Smooth muscle cell (in vitro differentiated cells): ENCODE data around the gene GDI1. TPM values are rescaled to one million over a fixed set of nuclear protein-coding genes. Genes with fewer than 3 reads are reported as not detected.

ENCODE experiments used
- DNase-seq: peaks from one replicate; lab custom pipeline; 2025; ENCODE audit not compliant: unreplicated experiment; lab: John Stamatoyannopoulos, UW
- H2AFZ ChIP-seq: fragments of 200-600 bp; sonication (generic); 2 replicates; pipeline ENCODE4 v1.6.0; 2016; ENCODE audit warnings: antibody characterized with exemption, low read depth, mild to moderate bottlenecking
- H3F3A ChIP-seq: fragments of 200-600 bp; sonication (generic); 2 replicates; pipeline ENCODE4 v1.6.0; 2017; ENCODE audit warnings: antibody characterized with exemption, low read depth
- H3K27ac ChIP-seq: fragments of 200-600 bp; sonication (generic); 2 replicates; pipeline ENCODE4 v1.5.1; 2016; ENCODE audit warnings: low read depth, mild to moderate bottlenecking
- H3K27me3 ChIP-seq: fragments of 200-600 bp; sonication (generic); 2 replicates; pipeline ENCODE4 v1.6.1; 2016; ENCODE audit warnings: low read depth, mild to moderate bottlenecking
- H3K36me3 ChIP-seq: fragments of 200-600 bp; sonication (generic); 2 replicates; pipeline ENCODE4 v1.5.1; 2016; ENCODE audit warnings: low read depth
- H3K4me1 ChIP-seq: fragments of 200-600 bp; sonication (generic); 2 replicates; pipeline ENCODE4 v1.5.1; 2016; ENCODE audit warnings: low read depth
- H3K4me2 ChIP-seq: fragments of 200-600 bp; sonication (generic); 2 replicates; pipeline ENCODE4 v1.6.0; 2016; ENCODE audit warnings: mild to moderate bottlenecking
- H3K4me3 ChIP-seq: fragments of 200-600 bp; sonication (generic); 2 replicates; pipeline ENCODE4 v1.5.1; 2016; ENCODE audit warnings: mild to moderate bottlenecking
- H3K79me2 ChIP-seq: fragments of 200-600 bp; sonication (generic); 2 replicates; pipeline ENCODE4 v1.6.0; 2016; ENCODE audit warnings: low read depth, mild to moderate bottlenecking
- H3K9ac ChIP-seq: fragments of 200-600 bp; sonication (generic); 2 replicates; pipeline ENCODE4 v1.6.0; 2016; ENCODE audit warnings: low read depth
- H3K9me3 ChIP-seq: fragments of 200-600 bp; sonication (generic); replicated peaks from 2 replicates; pipeline ENCODE4 v1.5.1; 2016; ENCODE audit warnings: low read depth
- H4K20me1 ChIP-seq: fragments of 200-600 bp; sonication (generic); 2 replicates; pipeline ENCODE4 v1.6.0; 2016; ENCODE audit warnings: low read depth
- WGBS: methylation state at CpG from one replicate; pipeline ENCODE4 v1.1.7; 2016; ENCODE audit warnings: low lambda C conversion rate; 5-methylcytosine and 5-hydroxymethylcytosine counted together
- polyA plus RNA-seq: library from polyadenylated mRNA; unstranded; fragments of >200 nt; fragmentation: Nextera tagmentation; extraction: Ambion mirVana; gene quantifications from 2 replicates; pipeline ENCODE4 v1.2.1, GENCODE V29; 2016
- total RNA-seq: library from RNA; depleted of rRNA; stranded (reverse); fragments of >200 nt; gene quantifications from 2 replicates; pipeline ENCODE4 v1.2.3, GENCODE V29; 2014
- TF ChIP-seq, protein P1 (sequence below): fragments of 200-600 bp; sonication (generic); IDR thresholded peaks from 2 replicates; pipeline ENCODE4 v1.5.1; 2017; ENCODE audit warnings: borderline replicate concordance, mild to moderate bottlenecking, antibody characterized with exemption; ENCODE audit not compliant: insufficient read depth, poor library complexity, severe bottlenecking

The GDI1 gene
- total and polyA plus RNA-seq, 2 experiments from 2014 or later: 98.8 to 143 TPM

DNA sequence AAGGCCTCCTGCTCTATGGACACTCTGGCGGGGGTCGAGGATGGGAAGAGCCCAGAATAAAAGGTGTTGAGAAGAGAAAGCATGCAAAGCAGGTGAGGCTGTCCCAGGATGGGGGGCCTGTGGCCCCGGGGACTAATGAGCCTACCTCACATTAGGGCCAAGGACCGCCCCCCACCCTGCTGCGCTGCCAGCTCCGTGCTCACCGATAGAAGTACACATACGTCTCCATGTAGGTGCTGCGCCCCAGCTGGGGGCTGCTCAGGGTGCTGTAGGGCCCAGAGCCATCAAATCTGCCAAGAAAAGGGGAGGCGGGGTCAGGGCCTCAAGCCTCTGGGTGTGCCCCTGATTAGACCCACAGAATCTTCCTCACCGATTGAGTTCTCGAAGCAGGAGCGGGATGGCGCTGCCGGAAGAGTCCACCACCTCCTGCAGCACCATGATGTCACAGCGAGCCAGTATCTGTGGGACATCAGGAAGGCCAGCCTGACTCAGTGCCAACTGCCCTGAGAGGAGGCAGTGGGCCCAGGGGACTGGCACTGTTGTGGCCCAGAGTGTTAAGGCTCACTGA lies 32.2 kb upstream of the GDI1 start:
- WGBS: 88% methylated on average over 16 of the region's 16 CpGs
- Histone ChIP-seq H3K27ac (no peak overlapping the region), H2AFZ (no peak overlapping the region), H3K36me3 (no peaks in the 10 kb centered on the region), H3K9me3 (no peaks in the 10 kb centered on the region), H4K20me1 (peaks cover 28% of the 10 kb centered on the region), H3K9ac (no peak overlapping the region), H3K4me2 (no peak overlapping the region), H3F3A (peaks cover 4% of the 10 kb centered on the region), H3K4me1 (no peaks in the 10 kb centered on the region), H3K79me2 (peaks cover 15% of the 10 kb centered on the region), H3K4me3 (no peak overlapping the region), H3K27me3 (no peaks in the 10 kb centered on the region)
- TF ChIP-seq, protein P1, sequence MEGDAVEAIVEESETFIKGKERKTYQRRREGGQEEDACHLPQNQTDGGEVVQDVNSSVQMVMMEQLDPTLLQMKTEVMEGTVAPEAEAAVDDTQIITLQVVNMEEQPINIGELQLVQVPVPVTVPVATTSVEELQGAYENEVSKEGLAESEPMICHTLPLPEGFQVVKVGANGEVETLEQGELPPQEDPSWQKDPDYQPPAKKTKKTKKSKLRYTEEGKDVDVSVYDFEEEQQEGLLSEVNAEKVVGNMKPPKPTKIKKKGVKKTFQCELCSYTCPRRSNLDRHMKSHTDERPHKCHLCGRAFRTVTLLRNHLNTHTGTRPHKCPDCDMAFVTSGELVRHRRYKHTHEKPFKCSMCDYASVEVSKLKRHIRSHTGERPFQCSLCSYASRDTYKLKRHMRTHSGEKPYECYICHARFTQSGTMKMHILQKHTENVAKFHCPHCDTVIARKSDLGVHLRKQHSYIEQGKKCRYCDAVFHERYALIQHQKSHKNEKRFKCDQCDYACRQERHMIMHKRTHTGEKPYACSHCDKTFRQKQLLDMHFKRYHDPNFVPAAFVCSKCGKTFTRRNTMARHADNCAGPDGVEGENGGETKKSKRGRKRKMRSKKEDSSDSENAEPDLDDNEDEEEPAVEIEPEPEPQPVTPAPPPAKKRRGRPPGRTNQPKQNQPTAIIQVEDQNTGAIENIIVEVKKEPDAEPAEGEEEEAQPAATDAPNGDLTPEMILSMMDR: no peak
- no peak for DNase-seq

DNA sequence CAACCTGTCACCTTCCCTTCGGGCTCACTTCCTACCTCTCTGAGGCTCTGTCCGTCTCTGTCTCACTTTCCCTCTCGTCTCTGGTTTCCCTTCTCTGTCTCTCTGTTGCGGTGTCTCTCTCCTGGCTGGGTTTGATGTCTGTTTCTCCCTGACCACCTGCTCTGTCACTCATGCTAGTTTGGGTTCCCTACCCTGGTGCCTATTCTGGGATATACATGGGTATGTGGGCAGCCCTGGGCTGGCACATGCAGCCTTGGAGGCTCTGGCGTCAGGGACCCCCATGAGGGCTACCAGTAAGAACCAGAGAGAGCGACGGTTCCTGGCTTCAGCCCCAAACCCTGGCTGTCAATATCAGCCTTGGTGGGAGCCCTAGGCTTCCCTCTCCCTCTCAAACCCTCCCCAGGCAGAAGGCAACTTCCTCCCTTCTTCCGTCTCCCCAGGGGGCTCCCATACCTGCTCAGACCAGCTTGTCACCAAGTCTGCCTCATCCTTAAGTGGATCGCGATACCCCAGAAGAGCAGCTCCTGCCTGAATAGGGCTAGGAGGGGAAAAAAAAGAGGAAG lies 28.2 kb upstream of the GDI1 start:
- Histone ChIP-seq H3K4me1 (no peaks in the 10 kb centered on the region), H2AFZ (no peak overlapping the region), H3K27ac (peak overlapping the region; percentile 77), H3K9me3 (no peaks in the 10 kb centered on the region), H3K79me2 (peaks cover 11% of the 10 kb centered on the region), H3K4me3 (peak overlapping the region; percentile 53), H3K36me3 (no peaks in the 10 kb centered on the region), H3K4me2 (peak overlapping the region; percentile 88), H3K9ac (peak overlapping the region; percentile 71), H4K20me1 (no peaks in the 10 kb centered on the region), H3K27me3 (no peaks in the 10 kb centered on the region), H3F3A (no peaks in the 10 kb centered on the region)
- TF ChIP-seq, protein P1: no peak
- no peak for DNase-seq
- 57% methylated on average over 10 of the region's 10 CpGs for WGBS

DNA sequence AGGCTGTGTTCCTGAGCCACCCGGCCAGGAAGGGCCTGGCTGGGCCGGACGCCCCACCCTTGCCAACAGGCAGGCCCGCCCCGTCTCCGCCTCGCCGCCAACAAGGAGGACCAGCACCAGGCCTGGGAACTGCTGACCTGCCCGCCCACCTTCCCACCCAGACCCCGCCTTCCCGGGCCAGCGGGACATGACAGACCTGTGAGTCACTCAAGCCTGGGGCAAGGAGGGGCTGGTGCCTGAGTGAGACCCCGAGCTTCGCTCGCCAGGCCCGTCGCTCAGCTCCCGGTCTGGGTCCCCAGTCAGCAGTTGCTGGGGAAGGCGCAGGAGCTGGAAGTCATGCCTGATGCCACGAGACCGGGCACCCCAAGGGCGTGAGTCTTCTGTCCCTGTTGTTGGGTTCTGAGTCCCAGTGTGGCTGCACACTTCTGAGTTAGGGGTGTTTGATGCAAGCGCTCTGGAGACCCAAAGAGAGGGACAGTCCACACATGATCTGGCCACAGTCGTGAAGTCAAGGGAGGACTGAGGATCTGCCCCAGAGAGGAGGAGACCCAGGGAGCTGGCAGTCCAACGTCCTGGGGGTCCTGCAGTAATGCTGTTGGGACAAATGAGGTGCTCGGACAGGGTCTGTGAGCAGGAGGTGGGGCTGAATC lies 27.6 kb upstream of the GDI1 start, which contains the start of gene DNASE1L1:
Gene DNASE1L1, minus strand, starts transcription at position 33 of the 650 bp plus-strand sequence. CDS start 3,686 bp downstream, outside the sequence.
- TF ChIP-seq, protein P1: no peak
- Histone ChIP-seq H3K4me1 (no peaks in the 10 kb centered on the region), H3K4me3 (peak within 1 kb of the TSS; percentile 53), H3K36me3 (no peaks in the 10 kb centered on the region), H3K79me2 (peaks cover 11% of the 10 kb centered on the region), H3K9me3 (no peaks in the 10 kb centered on the region), H3F3A (no peaks in the 10 kb centered on the region), H3K4me2 (peak within 1 kb of the TSS; percentile 88), H4K20me1 (no peaks in the 10 kb centered on the region), H2AFZ (no peak within 1 kb of the TSS), H3K9ac (peak within 1 kb of the TSS; percentile 71), H3K27ac (peak within 1 kb of the TSS; percentile 77), H3K27me3 (no peaks in the 10 kb centered on the region)
- DNase-seq: peak; percentile 59
- WGBS: 48% methylated on average over 26 of the region's 26 CpGs

DNA sequence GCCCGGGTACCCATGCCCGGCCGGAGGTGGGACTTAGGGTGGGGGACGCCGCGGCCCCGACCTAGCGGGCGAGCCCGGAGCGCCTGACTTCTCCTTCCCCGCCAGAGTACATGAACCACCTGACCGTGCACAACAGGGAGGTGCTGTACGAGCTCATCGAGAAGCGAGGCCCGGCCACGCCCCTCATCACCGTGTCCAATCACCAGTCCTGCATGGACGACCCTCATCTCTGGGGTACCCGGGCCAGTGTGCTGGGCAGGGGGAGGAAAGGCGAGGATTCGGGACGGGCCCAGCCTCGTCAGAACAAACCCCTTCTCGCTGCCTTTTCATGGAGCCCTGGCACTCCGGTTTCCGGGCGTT lies 25.0 kb upstream of the GDI1 start:
- 58% methylated on average over 29 of the region's 29 CpGs for WGBS
- Histone ChIP-seq H3K27ac (peak overlapping the region; percentile 24), H3K36me3 (no peaks in the 10 kb centered on the region), H3K9ac (no peak overlapping the region), H3K4me2 (peak overlapping the region; percentile 85), H3K4me3 (peak overlapping the region; percentile 62), H2AFZ (peak overlapping the region; percentile 37), H4K20me1 (no peaks in the 10 kb centered on the region), H3K4me1 (no peaks in the 10 kb centered on the region), H3F3A (no peaks in the 10 kb centered on the region), H3K9me3 (no peaks in the 10 kb centered on the region), H3K79me2 (peaks cover 11% of the 10 kb centered on the region), H3K27me3 (no peaks in the 10 kb centered on the region)
- DNase-seq: no peak
- TF ChIP-seq, protein P1: no peak
